A549 (cell line): Measurements from ENCODE around the gene RTN3. TPM values are rescaled to one million over a fixed set of nuclear protein-coding genes. Genes with fewer than 3 reads are reported as not detected.
"Not testable (repeated sequence)": the region's sequence is repeated elsewhere in the genome, so short reads cannot be mapped to it uniquely, and the experiment has no call there.

ENCODE experiments used
- ATAC-seq, 2 experiments: fragments of 200-7000 bp in 1 of 2; fragments of >200 bp in 1 of 2; cut with Nextera tagmentation in 1 of 2; cut with Tn5 transposase in 1 of 2; 3 replicates each; pipeline versions ENCODE4 v1.8.0 to v1.9.1; 2018 to 2020; ENCODE audit warnings: mild to moderate bottlenecking in 1 of 2, moderate library complexity in 1 of 2
- CTCF ChIA-PET: fragments of 300-600 bp; sonication (Branson Sonifier 250); formaldehyde crosslinking; extraction: SDS; loops from one replicate; lab custom pipeline; 2021; ENCODE audit warnings: antibody characterized with exemption, inconsistent platforms; lab: Yijun Ruan, JAX
- POLR2A ChIA-PET: fragments of 350-600 bp; formaldehyde crosslinking; extraction: SDS; loops from one replicate; lab custom pipeline; 2021; ENCODE audit warnings: antibody characterized with exemption, inconsistent platforms; lab: Yijun Ruan, JAX
- DNase-seq, 2 experiments: peaks; one replicate each; pipeline versions ENCODE4 v3.0.0 to v3.0.0-alpha.2; 2011 to 2016; ENCODE audit warnings: low read depth in 1 of 2, low spot score in 1 of 2
- FAIRE-seq: peaks from 2 replicates; lab custom pipeline; 2011; peaks lifted over from hg19 to GRCh38; lab: Jason Lieb, UNC
- H3K27ac ChIP-seq, 2 experiments: fragments of >200 bp; sonication (Bioruptor Twin); formaldehyde crosslinking; 3 replicates each; pipeline ENCODE4 v1.5.1; 2016 to 2017
- H3K4me1 ChIP-seq: fragments of >200 bp; sonication (Bioruptor Twin); formaldehyde crosslinking; 3 replicates; pipeline ENCODE4 v1.6.1; 2016
- H3K4me2 ChIP-seq: fragments of >200 bp; sonication (Bioruptor Twin); formaldehyde crosslinking; 3 replicates; pipeline ENCODE4 v1.6.1; 2016
- H3K4me3 ChIP-seq: fragments of >200 bp; sonication (Bioruptor Twin); formaldehyde crosslinking; 3 replicates; pipeline ENCODE4 v1.5.1; 2016
- H3K9me3 ChIP-seq: fragments of >200 bp; sonication (Bioruptor Twin); formaldehyde crosslinking; 3 replicates; pipeline ENCODE4 v1.6.1; 2016
- CTCF ChIP-seq: fragments of >200 bp; sonication (Bioruptor Twin); formaldehyde crosslinking; IDR thresholded peaks from 3 replicates; pipeline ENCODE4 v1.5.1; 2016
- EHF ChIP-seq: fragments of 250-450 bp; sonication (Bioruptor Pico); IDR thresholded peaks from 2 replicates; pipeline ENCODE4 v1.5.0; 2020; ENCODE audit warnings: mild to moderate bottlenecking
- JUNB ChIP-seq: fragments of >200 bp; sonication (Bioruptor Twin); formaldehyde crosslinking; IDR thresholded peaks from 2 replicates; pipeline ENCODE4 v1.6.1; 2016
- MAFK ChIP-seq: fragments of 450-650 bp; IDR thresholded peaks from 2 replicates; pipeline ENCODE4 v1.6.1; 2014; ENCODE audit not compliant: partially characterized antibody
- MAZ ChIP-seq: fragments of 150-350 bp; IDR thresholded peaks from 2 replicates; pipeline ENCODE4 v1.6.1; 2014; ENCODE audit warnings: antibody characterized with exemption, low read depth, low read length, borderline replicate concordance
- MYC ChIP-seq: IDR thresholded peaks from 2 replicates; pipeline ENCODE4 v1.6.1; 2012; ENCODE audit warnings: mild to moderate bottlenecking, inconsistent platforms, low read length, improper control_type of control experiment, borderline replicate concordance
- NPAS2 ChIP-seq: fragments of 250-450 bp; sonication (Bioruptor Pico); IDR thresholded peaks from 2 replicates; pipeline ENCODE4 v1.8.0; 2022; ENCODE audit warnings: mild to moderate bottlenecking, moderate library complexity, borderline replicate concordance
- POLR2A ChIP-seq: IDR thresholded peaks from 2 replicates; pipeline ENCODE4 v1.6.1; 2012; ENCODE audit warnings: mild to moderate bottlenecking, low read length
- POLR2AphosphoS2 ChIP-seq: conservative IDR thresholded peaks from 2 replicates; pipeline ENCODE4 v1.6.1; 2012; ENCODE audit warnings: low read length, improper control_type of control experiment, inconsistent platforms
- RAD21 ChIP-seq, 2 experiments: fragments of >200 bp in 1 of 2; sonication (Bioruptor Twin) in 1 of 2; formaldehyde crosslinking in 1 of 2; IDR thresholded peaks in 1 of 2; conservative IDR thresholded peaks in 1 of 2; 2 replicates in 1 of 2; 3 replicates in 1 of 2; pipeline ENCODE4 v1.6.1; 2012 to 2018; ENCODE audit warnings: inconsistent platforms in 1 of 2
- RCOR1 ChIP-seq: fragments of 150-350 bp; IDR thresholded peaks from 2 replicates; pipeline ENCODE4 v1.6.1; 2014; ENCODE audit warnings: antibody characterized with exemption, low read length, low read depth
- SMC3 ChIP-seq: fragments of >200 bp; sonication (Bioruptor Twin); formaldehyde crosslinking; IDR thresholded peaks from 3 replicates; pipeline ENCODE4 v1.6.1; 2018; ENCODE audit warnings: inconsistent platforms
- ZFP36 ChIP-seq: fragments of 450-650 bp; IDR thresholded peaks from 2 replicates; pipeline ENCODE4 v1.6.1; 2014; ENCODE audit warnings: borderline replicate concordance; ENCODE audit not compliant: partially characterized antibody
- WGBS: methylation state at CpG from one replicate; pipeline ENCODE4 v1.1.6; 2017; ENCODE audit errors: missing lambda C conversion rate; 5-methylcytosine and 5-hydroxymethylcytosine counted together
- polyA plus RNA-seq, 4 experiments: library from polyadenylated mRNA; depleted of rRNA in 3 of 4; stranded (reverse); fragments of >200 nt; fragmentation: RNase III in 1 of 4; extraction: RNeasy Plus Mini Kit Qiagen cat#74134 plus additional on column Dnase treatment in 1 of 4; gene quantifications; 2 replicates in 3 of 4; 3 replicates in 1 of 4; pipeline ENCODE4 v1.2.3, GENCODE V29; 2011 to 2017

RTN3 gene
- polyA plus RNA-seq, 2 of the 4 experiments (the other 2 are of a cell fraction): 108 to 196 TPM

- TF ChIP-seq RCOR1 (no peak), POLR2AphosphoS2 (no peak), POLR2A (peak; percentile 89), MYC (peak; percentile 86), NPAS2 (CRISPR knock-in tag) (no peak), JUNB (no peak)
Observed at GRCh38 chr11:63681321-63682065, at the start of gene RTN3 (continued).

GRCh38 chr11:63635762-63636465 is 45.4 kb upstream of the RTN3 start:
- TF ChIP-seq MAFK: no peak
- peak; percentile 91 for TF ChIP-seq CTCF
- peak; percentile 94 for TF ChIP-seq SMC3
- TF ChIP-seq RAD21 (conservative IDR thresholded peaks at IDR 0.05 in 1 of 2, IDR thresholded peaks at IDR 0.05 in 1 of 2): peak; percentile 91 to 93
- TF ChIP-seq RCOR1: no peak
- no peak for FAIRE-seq
- H3K4me2 ChIP-seq: no peak overlapping the region
- DNase-seq: peak; percentile 70 to 81
- POLR2A ChIA-PET: no interaction called here
- 0 out of 6 replicates have a peak overlapping the region, but pooled peaks of 1 of the 2 experiments have one; percentile 10 for H3K27ac ChIP-seq
- peaks cover 17% of the 10 kb centered on the region for H3K4me1 ChIP-seq
- H3K4me3 ChIP-seq: no peak overlapping the region
- CTCF ChIA-PET: interaction anchor here (0.6 to 8.5 kb wide), 34 partner anchors 9 to 730 kb away, joined by 3 to 128 read pairs (median 5); partner anchors contain the start of genes LGALS12 and RTN3
- ATAC-seq: peak; percentile 88
- 57% methylated on average over 10 of the region's 10 CpGs for WGBS
- no peaks in the 10 kb centered on the region for H3K9me3 ChIP-seq

- ATAC-seq, FAIRE-seq, H3K9me3 ChIP-seq, H3K4me1 ChIP-seq, POLR2A ChIA-PET, H3K27ac ChIP-seq, H3K4me2 ChIP-seq, DNase-seq, H3K4me3 ChIP-seq: not testable (repeated sequence)
- 91% methylated on average over 8 of the region's 8 CpGs for WGBS
- CTCF ChIA-PET: interaction anchor here (0.7 to 8.5 kb wide), 19 partner anchors 7 to 604 kb away, joined by 3 to 128 read pairs (median 5); partner anchors contain the start of gene ATL3
Observed at GRCh38 chr11:63638436-63638835, 42.9 kb upstream of the RTN3 start.

- TF ChIP-seq MAZ (no peak), ZFP36 (no peak), EHF (no peak), RAD21 (conservative IDR thresholded peaks at IDR 0.05 in 1 of 2, IDR thresholded peaks at IDR 0.05 in 1 of 2) (peak in 1 of 2 experiments; percentile 33; a peak in 2 of 5 replicates), CTCF (peak; percentile 53)
- POLR2A ChIA-PET: no interaction called here
- 72% methylated on average over 3 of the region's 3 CpGs for WGBS
- Histone ChIP-seq H3K4me2 (no peak overlapping the region), H3K27ac (no peak overlapping the region), H3K9me3 (no peaks in the 10 kb centered on the region), H3K4me1 (no peaks in the 10 kb centered on the region), H3K4me3 (no peak overlapping the region)
- ATAC-seq (peak in 1 of 2 experiments; percentile 28; a peak in 2 of 6 replicates), FAIRE-seq (no peak), DNase-seq (peak; percentile 26 to 31)
- CTCF ChIA-PET: interaction anchor here (0.6 to 8.5 kb wide), 28 partner anchors 8 to 605 kb away, joined by 3 to 128 read pairs (median 4); partner anchors contain the start of gene ATL3
Observed at GRCh38 chr11:63639199-63639832, 42.0 kb upstream of the RTN3 start.
